A673 (cell line): ENCODE results near the gene INVS. TPM values are rescaled to one million over a fixed set of nuclear protein-coding genes. Genes with fewer than 3 reads are reported as not detected.

Experiments
- Bru-seq: library from RNA; stranded (reverse); fragments of 400-500 nt; gene quantifications from one replicate; lab custom pipeline; 2021; lab: Mats Ljungman, UMichigan
- BruChase-seq, 2 experiments: library from RNA; stranded (reverse); fragments of 400-500 nt; gene quantifications; one replicate each; lab custom pipeline; 2021; lab: Mats Ljungman, UMichigan
- BruUV-seq: library from RNA; stranded (reverse); fragments of 400-500 nt; replicated peaks from 2 replicates; lab custom pipeline; 2021; lab: Mats Ljungman, UMichigan
- CTCF ChIA-PET: fragments of 300-600 bp; sonication (Branson Sonifier 250); formaldehyde crosslinking; loops from one replicate; lab custom pipeline; 2022; ENCODE audit warnings: antibody characterized with exemption; lab: Charles Lee
- POLR2A ChIA-PET: fragments of 300-600 bp; sonication (Branson Sonifier 250); formaldehyde crosslinking; loops from one replicate; lab custom pipeline; 2022; ENCODE audit warnings: antibody characterized with exemption; ENCODE audit not compliant: low non-redundant PET; lab: Charles Lee
- DNase-seq: peaks from one replicate; pipeline ENCODE4 v3.0.0-alpha.2; 2015; ENCODE audit warnings: low spot score
- H3K27ac ChIP-seq: fragments of 200-600 bp; sonication (generic); 2 replicates; pipeline ENCODE4 v1.5.1; 2016; ENCODE audit warnings: mixed run types, low read depth, mild to moderate bottlenecking, mixed read lengths, antibody characterized with exemption, low read length; ENCODE audit not compliant: poor library complexity, severe bottlenecking
- H3K27me3 ChIP-seq: fragments of 200-600 bp; sonication (generic); replicated peaks from 2 replicates; pipeline ENCODE4 v1.6.1; 2017; ENCODE audit warnings: mixed run types, low read depth, mild to moderate bottlenecking, mixed read lengths, antibody characterized with exemption, low read length; ENCODE audit not compliant: insufficient read depth, poor library complexity
- H3K36me3 ChIP-seq: fragments of 200-600 bp; sonication (generic); 2 replicates; pipeline ENCODE4 v1.6.1; 2016; ENCODE audit warnings: mixed run types, mild to moderate bottlenecking, mixed read lengths, antibody characterized with exemption, low read length; ENCODE audit not compliant: insufficient read depth, poor library complexity, severe bottlenecking
- H3K4me1 ChIP-seq: fragments of 200-600 bp; sonication (generic); 2 replicates; pipeline ENCODE4 v1.6.1; 2017; ENCODE audit warnings: mixed run types, mild to moderate bottlenecking, mixed read lengths, antibody characterized with exemption, low read length; ENCODE audit not compliant: insufficient read depth, poor library complexity, severe bottlenecking
- H3K4me3 ChIP-seq: fragments of 200-600 bp; sonication (generic); 2 replicates; pipeline ENCODE4 v1.5.1; 2016; ENCODE audit warnings: low read depth, mixed run types, mild to moderate bottlenecking, mixed read lengths, low read length; ENCODE audit not compliant: poor library complexity, severe bottlenecking
- H3K9me3 ChIP-seq: fragments of 200-600 bp; sonication (generic); 2 replicates; pipeline ENCODE4 v1.6.1; 2016; ENCODE audit warnings: mixed run types, low read depth, mild to moderate bottlenecking, mixed read lengths, antibody characterized with exemption, low read length; ENCODE audit not compliant: poor library complexity, severe bottlenecking
- EZH2 ChIP-seq: fragments of 200-600 bp; sonication (generic); IDR thresholded peaks from 2 replicates; pipeline ENCODE4 v1.6.1; 2017; ENCODE audit warnings: borderline replicate concordance, low read depth, mild to moderate bottlenecking, mixed read lengths, antibody characterized with exemption, low read length; ENCODE audit not compliant: poor library complexity, severe bottlenecking
- intact Hi-C: fragments of 100-400 bp; cut with micrococcal nuclease; formaldehyde crosslinking; loops from one replicate; pipeline ENCODE4 v1.10.0; 2022; ENCODE audit not compliant: unreplicated experiment
- long read RNA-seq: library from polyadenylated mRNA; stranded (forward); transcript quantifications from one replicate; pipeline ENCODE4 v2.0.0, GENCODE V29; 2022
- total RNA-seq: library from RNA; stranded (reverse); gene quantifications from 2 replicates; pipeline ENCODE4 v1.2.3, GENCODE V29; 2021
- TF ChIP-seq, protein P1 (sequence below): fragments of 300-800, 200-600 bp; sonication (generic); conservative IDR thresholded peaks from 2 replicates; pipeline ENCODE4 v1.5.1; 2017; ENCODE audit warnings: low read depth, mild to moderate bottlenecking, antibody characterized with exemption, low read length, moderate library complexity, mixed read lengths

The INVS gene
- total RNA-seq = 21.8 and 23.3 TPM in 2 replicates
- Bru-seq, nascent RNA = percentile 81 among the genes with signal in this experiment
- BruChase-seq, experiment 1, labeled RNA remaining after a 2-hour chase = percentile 75 among the genes with signal in this experiment
- percentile 82 among the genes with signal in this experiment for BruChase-seq, experiment 2, labeled RNA remaining after a 6-hour chase
- long read RNA-seq, transcript INVS-201 (18 exons, 2,968 nt) = major isoform, 7 of 33 reads
- long read RNA-seq, partial matches to known transcripts = 4 of 33 reads
- long read RNA-seq, other reads (novel, unspliced or antisense) = 18 of 33 reads

DNA sequence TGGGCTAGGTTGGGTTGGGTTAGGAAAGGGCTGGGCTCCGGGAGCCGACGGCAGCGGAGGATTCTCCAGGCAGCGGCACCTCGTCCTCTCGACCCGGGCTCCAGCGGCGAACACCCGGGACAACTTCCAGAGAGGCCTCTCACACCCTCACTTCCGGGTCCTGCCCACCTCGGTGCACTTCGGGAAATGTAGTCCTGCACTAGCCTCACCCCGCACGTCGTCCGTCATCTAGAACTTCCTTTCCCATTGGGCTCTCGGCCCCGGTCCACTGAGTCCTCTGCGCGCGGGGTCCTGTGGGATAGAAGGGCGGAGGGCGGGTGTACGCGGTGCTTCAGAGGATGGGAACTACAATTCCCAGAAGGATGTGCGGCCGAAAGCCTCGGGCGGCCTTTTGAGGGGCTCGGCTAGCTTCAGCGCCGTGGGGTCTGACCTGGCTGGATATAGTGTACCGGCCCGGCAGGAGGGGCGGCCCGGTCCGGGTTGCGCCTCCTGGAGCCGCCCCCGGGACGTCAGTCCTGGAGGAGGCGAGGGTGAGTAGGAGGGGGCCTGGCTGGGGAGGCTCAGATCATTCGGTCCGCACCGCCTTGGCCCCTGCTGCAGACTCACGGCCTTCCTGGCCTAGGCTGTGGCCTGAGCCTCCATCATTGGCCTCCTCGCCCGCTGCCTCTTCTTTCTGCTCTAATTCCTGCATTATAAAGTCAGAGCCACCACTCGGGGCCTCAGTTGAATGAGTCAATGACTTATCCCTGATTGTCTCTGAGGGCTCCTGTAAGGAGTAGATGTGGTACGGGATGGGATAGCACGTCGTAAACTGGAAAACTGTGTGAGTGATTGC lies at the start of gene INVS, which contains the start of gene ERP44:
INVS (plus strand) TSS at position 357 of the 835 bp plus-strand sequence. CDS start 5,279 bp downstream, outside the sequence.
ERP44 (minus strand) TSS at position 114 of the 835 bp plus-strand sequence. CDS start 160 bp downstream, outside the sequence.
- CTCF ChIA-PET = no interaction called here
- peaks cover 9% of the 10 kb centered on the region for H3K36me3 ChIP-seq
- peak within 1 kb of the TSS; percentile 79 for H3K27ac ChIP-seq
- DNase-seq = peak; percentile 100
- H3K9me3 ChIP-seq = no peaks in the 10 kb centered on the region
- POLR2A ChIA-PET = no interaction called here
- BruUV-seq = no TSS peak
- TF ChIP-seq EZH2 = no peak
- TF ChIP-seq, protein P1, sequence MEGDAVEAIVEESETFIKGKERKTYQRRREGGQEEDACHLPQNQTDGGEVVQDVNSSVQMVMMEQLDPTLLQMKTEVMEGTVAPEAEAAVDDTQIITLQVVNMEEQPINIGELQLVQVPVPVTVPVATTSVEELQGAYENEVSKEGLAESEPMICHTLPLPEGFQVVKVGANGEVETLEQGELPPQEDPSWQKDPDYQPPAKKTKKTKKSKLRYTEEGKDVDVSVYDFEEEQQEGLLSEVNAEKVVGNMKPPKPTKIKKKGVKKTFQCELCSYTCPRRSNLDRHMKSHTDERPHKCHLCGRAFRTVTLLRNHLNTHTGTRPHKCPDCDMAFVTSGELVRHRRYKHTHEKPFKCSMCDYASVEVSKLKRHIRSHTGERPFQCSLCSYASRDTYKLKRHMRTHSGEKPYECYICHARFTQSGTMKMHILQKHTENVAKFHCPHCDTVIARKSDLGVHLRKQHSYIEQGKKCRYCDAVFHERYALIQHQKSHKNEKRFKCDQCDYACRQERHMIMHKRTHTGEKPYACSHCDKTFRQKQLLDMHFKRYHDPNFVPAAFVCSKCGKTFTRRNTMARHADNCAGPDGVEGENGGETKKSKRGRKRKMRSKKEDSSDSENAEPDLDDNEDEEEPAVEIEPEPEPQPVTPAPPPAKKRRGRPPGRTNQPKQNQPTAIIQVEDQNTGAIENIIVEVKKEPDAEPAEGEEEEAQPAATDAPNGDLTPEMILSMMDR = no peak
- intact Hi-C loops = loop anchor here (10.0 kb wide), 1 partner anchor 274 kb away; the partner anchor contains the start of gene NR4A3
- H3K4me3 ChIP-seq = peak within 1 kb of the TSS; percentile 90
- H3K4me1 ChIP-seq = peaks cover 16% of the 10 kb centered on the region
- no peaks in the 10 kb centered on the region for H3K27me3 ChIP-seq

GRCh38 chr9:100049551-100049950 lies 49.5 kb upstream of the INVS start:
- CTCF ChIA-PET = no interaction called here
- Histone ChIP-seq H3K9me3 (no peaks in the 10 kb centered on the region), H3K4me3 (no peak overlapping the region), H3K36me3 (peaks cover 3% of the 10 kb centered on the region), H3K4me1 (peaks cover 11% of the 10 kb centered on the region), H3K27ac (no peak overlapping the region), H3K27me3 (no peaks in the 10 kb centered on the region)
- TF ChIP-seq EZH2 = no peak
- TF ChIP-seq, protein P1 = no peak
- no peak for DNase-seq
- intact Hi-C loops = no loop called here
- POLR2A ChIA-PET = no interaction called here
- BruUV-seq = no TSS peak

- H3K27ac ChIP-seq = no peak overlapping the region
- no peaks in the 10 kb centered on the region for H3K27me3 ChIP-seq
- H3K36me3 ChIP-seq = peaks cover 3% of the 10 kb centered on the region
- POLR2A ChIA-PET = no interaction called here
- no peak overlapping the region for H3K4me3 ChIP-seq
- no TSS peak for BruUV-seq
- CTCF ChIA-PET = no interaction called here
- intact Hi-C loops = no loop called here
- no peak for TF ChIP-seq EZH2
- TF ChIP-seq, protein P1 = no peak
- peaks cover 11% of the 10 kb centered on the region for H3K4me1 ChIP-seq
- DNase-seq = peak; percentile 18
- no peaks in the 10 kb centered on the region for H3K9me3 ChIP-seq
These were observed 46.7 kb upstream of the INVS start for GRCh38 chr9:100052375-100052774.
